Adipocyte (in vitro differentiated cells): ENCODE results near the gene RADIL.

Experiments
- DNase-seq: peaks from one replicate; pipeline ENCODE4 v3.0.0-alpha.2; 2015; ENCODE audit warnings: low read depth
- H3K27me3 ChIP-seq: replicated peaks from 2 replicates; pipeline ENCODE4 v1.7.0; 2013; ENCODE audit warnings: mild to moderate bottlenecking, low read length, moderate library complexity; ENCODE audit not compliant: control insufficient read depth, insufficient read depth
- H3K36me3 ChIP-seq: 2 replicates; pipeline ENCODE4 v1.7.0; 2013; ENCODE audit warnings: low read length, mild to moderate bottlenecking, moderate library complexity; ENCODE audit not compliant: control insufficient read depth, insufficient read depth, severe bottlenecking
- H3K4me1 ChIP-seq: 2 replicates; pipeline ENCODE4 v1.7.0; 2013; ENCODE audit warnings: mild to moderate bottlenecking, low read length, moderate library complexity; ENCODE audit not compliant: control insufficient read depth, insufficient read depth
- H3K4me3 ChIP-seq: 2 replicates; pipeline ENCODE4 v1.7.0; 2013; ENCODE audit warnings: mild to moderate bottlenecking, low read length, moderate library complexity
- H3K9ac ChIP-seq: 2 replicates; pipeline ENCODE4 v1.7.0; 2013; ENCODE audit warnings: mild to moderate bottlenecking, low read length, moderate library complexity
- H3K9me3 ChIP-seq: 2 replicates; pipeline ENCODE4 v1.7.0; 2013; ENCODE audit warnings: mild to moderate bottlenecking, low read length, moderate library complexity; ENCODE audit not compliant: control insufficient read depth

The RADIL gene

GRCh38 chr7:4845740-4846142 is 37.8 kb downstream of the RADIL start:
- Histone ChIP-seq H3K9ac (no peak overlapping the region), H3K36me3 (no peaks in the 10 kb centered on the region), H3K27me3 (no peaks in the 10 kb centered on the region), H3K4me1 (no peaks in the 10 kb centered on the region), H3K4me3 (no peak overlapping the region), H3K9me3 (no peaks in the 10 kb centered on the region)
- no peak for DNase-seq

DNA sequence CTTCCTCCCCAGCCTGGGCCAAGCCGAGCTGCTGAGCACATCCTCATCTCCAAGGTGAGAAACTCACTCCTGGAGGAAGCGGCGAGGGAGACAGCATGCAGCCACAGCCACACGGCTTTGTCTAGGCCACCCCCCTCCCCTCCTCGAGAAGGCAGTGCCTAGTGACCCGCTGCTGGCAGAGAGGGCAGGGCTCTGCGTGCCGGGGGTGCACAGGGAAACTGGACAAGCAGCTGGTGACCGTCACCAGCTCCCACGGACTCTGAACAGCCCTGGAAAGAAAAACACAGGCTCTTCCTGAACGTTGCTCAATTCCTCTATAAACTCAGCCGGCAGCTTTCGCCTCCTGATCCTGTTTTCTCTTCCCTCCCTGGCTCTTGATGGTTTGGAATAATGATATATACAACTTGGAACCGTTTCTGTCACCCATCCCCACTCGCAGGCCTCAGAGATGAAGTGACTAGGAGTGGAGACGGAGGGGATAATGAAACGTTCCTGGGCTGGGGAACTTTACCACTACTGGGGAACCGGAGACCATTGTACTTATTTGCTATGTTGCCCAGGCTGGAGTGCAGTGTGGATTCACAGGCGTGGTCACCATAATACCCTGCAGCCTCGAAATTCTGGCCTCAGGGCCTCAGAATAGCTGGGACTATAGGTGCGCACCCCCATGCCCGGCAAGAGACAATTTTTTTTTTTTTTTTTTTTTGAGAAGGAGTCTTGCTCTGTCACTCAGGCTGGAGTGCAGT is 41.0 kb downstream of the RADIL start:
- H3K36me3 ChIP-seq, result no peaks in the 10 kb centered on the region
- H3K27me3 ChIP-seq, result no peaks in the 10 kb centered on the region
- no peak for DNase-seq
- no peak overlapping the region for H3K9ac ChIP-seq
- H3K9me3 ChIP-seq, result no peaks in the 10 kb centered on the region
- H3K4me1 ChIP-seq, result no peaks in the 10 kb centered on the region
- H3K4me3 ChIP-seq, result no peak overlapping the region

DNA sequence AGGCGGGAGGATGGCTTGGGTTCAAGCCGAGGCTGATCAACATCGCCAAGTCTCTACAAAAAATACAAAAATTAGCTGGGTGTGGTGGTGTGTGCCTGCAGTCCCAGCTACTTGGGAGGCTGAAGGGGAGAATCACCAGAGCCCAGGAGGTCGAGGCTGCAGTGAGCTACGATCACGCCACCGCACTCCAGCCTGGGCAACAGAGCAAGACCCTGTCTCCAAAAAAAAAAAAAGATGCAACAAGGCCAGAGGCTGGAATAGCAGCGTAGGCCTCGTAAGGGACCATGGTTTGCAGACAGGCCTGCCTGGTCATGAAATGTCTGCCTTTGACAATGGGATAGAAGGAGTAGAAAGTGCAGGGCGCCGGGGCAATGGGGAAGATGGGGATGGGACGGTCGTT is 41.7 kb downstream of the RADIL start:
- Histone ChIP-seq H3K9me3 (no peaks in the 10 kb centered on the region), H3K27me3 (no peaks in the 10 kb centered on the region)

DNA sequence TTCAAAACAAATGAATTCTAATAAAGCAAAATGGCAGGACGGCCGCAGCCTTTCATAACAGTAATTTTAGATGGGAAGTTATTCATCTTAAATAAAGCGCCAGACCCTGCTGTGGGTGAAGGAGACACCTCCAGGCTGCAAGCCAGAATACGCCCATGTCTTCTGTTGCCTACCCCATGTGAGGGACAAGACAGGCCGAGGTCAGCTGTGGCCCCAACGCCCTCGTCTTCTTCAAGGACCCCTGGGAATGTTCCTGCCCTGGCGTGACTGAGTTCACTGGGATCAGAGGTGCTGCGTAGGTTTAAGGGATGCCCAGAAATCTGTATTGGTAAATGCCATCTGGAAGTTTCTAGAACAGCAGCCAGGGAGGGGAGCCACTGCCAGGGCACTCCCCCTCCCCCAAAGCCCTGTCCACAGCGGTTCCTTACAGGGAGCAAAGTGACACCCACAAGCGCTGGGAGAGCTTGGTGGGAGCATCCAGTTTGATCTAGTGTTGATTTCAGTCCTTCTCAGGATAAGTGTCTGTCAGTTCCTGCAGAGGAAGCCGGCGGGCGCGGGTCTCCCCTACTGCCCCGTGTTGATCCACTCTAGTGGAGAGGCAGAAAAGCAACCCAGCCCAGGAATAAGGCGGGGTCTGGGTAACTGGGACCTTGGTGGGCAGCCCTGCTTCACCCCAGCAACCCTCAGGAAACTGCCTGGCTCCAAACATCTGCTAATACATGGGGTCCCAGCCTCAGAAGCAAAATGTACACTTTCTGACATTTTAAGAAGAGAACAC is 42.3 kb downstream of the RADIL start:
- Histone ChIP-seq H3K27me3 (no peaks in the 10 kb centered on the region), H3K9ac (no peak overlapping the region), H3K4me3 (no peak overlapping the region), H3K9me3 (no peaks in the 10 kb centered on the region), H3K4me1 (no peaks in the 10 kb centered on the region), H3K36me3 (no peaks in the 10 kb centered on the region)
- DNase-seq, result no peak

More for the DNA sequence above, 41.7 kb downstream of the RADIL start:
- no peaks in the 10 kb centered on the region for H3K4me1 ChIP-seq
- no peak overlapping the region for H3K9ac ChIP-seq
- DNase-seq, result no peak
- no peaks in the 10 kb centered on the region for H3K36me3 ChIP-seq
- no peak overlapping the region for H3K4me3 ChIP-seq

- no peaks in the 10 kb centered on the region for H3K4me1 ChIP-seq
- no peaks in the 10 kb centered on the region for H3K36me3 ChIP-seq
- no peaks in the 10 kb centered on the region for H3K27me3 ChIP-seq
- DNase-seq, result no peak
- no peak overlapping the region for H3K4me3 ChIP-seq
- no peaks in the 10 kb centered on the region for H3K9me3 ChIP-seq
- H3K9ac ChIP-seq, result no peak overlapping the region
These were observed 43.4 kb downstream of the RADIL start for GRCh38 chr7:4840079-4840501.

- no peaks in the 10 kb centered on the region for H3K4me1 ChIP-seq
- no peak overlapping the region for H3K9ac ChIP-seq
- no peak for DNase-seq
- H3K9me3 ChIP-seq, result no peaks in the 10 kb centered on the region
- H3K27me3 ChIP-seq, result no peaks in the 10 kb centered on the region
- no peak overlapping the region for H3K4me3 ChIP-seq
- no peaks in the 10 kb centered on the region for H3K36me3 ChIP-seq
These were observed 44.7 kb downstream of the RADIL start for GRCh38 chr7:4838626-4839334.

GRCh38 chr7:4837803-4838625 is 45.5 kb downstream of the RADIL start:
- DNase-seq, result no peak
- H3K4me3 ChIP-seq, result no peak overlapping the region

GRCh38 chr7:4837041-4837802 is 46.3 kb downstream of the RADIL start:
- no peaks in the 10 kb centered on the region for H3K27me3 ChIP-seq
- no peak overlapping the region for H3K9ac ChIP-seq
- no peaks in the 10 kb centered on the region for H3K4me1 ChIP-seq
- H3K4me3 ChIP-seq, result no peak overlapping the region
- H3K9me3 ChIP-seq, result no peaks in the 10 kb centered on the region
- no peak for DNase-seq
- H3K36me3 ChIP-seq, result no peaks in the 10 kb centered on the region

More at GRCh38 chr7:4837803-4838625, 45.5 kb downstream of the RADIL start:
- no peaks in the 10 kb centered on the region for H3K9me3 ChIP-seq
- no peaks in the 10 kb centered on the region for H3K36me3 ChIP-seq
- no peaks in the 10 kb centered on the region for H3K27me3 ChIP-seq
- H3K9ac ChIP-seq, result no peak overlapping the region
- H3K4me1 ChIP-seq, result no peaks in the 10 kb centered on the region

GRCh38 chr7:4836206-4836661 is 47.3 kb downstream of the RADIL start:
- Histone ChIP-seq H3K36me3 (no peaks in the 10 kb centered on the region), H3K9ac (no peak overlapping the region), H3K27me3 (no peaks in the 10 kb centered on the region), H3K9me3 (no peaks in the 10 kb centered on the region), H3K4me3 (no peak overlapping the region), H3K4me1 (no peaks in the 10 kb centered on the region)
- DNase-seq, result no peak
